ENCODE measurements around the gene RETN.

RETN gene

DNA sequence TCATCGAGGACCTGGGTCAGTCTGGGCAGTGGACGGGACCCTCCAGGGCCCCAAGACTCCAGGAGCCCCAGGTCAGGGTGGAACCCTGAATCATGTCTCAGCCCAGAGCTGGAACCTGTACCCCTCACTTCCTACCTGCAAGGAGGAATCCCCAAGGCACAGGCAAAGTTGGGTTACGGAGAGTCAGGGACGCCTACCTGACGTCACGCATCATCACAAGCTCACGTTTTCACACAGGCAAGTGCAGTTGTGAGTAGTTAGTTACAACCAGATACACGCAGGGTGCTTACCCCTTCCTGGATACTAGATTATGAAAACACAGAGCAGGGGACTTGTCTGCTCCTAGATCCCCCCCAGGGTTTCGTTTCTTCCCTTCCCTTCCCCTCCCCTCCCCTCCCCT, 1.9 kb downstream of the RETN start:
- Histone ChIP-seq H3K27me3 (ENCODE audit: control insufficient read depth, low read length) (peaks cover 5% of the 10 kb centered on the region), H3K4me1 (ENCODE audit: control insufficient read depth, low read length) (peaks cover 17% of the 10 kb centered on the region), H3K79me2 (ENCODE audit: control insufficient read depth, low read length) (no peaks in the 10 kb centered on the region), H3K4me2 (ENCODE audit: low read length) (no peak overlapping the region), H4K20me1 (ENCODE audit: control insufficient read depth, insufficient read depth, low read depth, low read length) (no peaks in the 10 kb centered on the region), H3K4me3 (ENCODE audit: low read length) (no peak overlapping the region), H3K9me3 (ENCODE audit: control insufficient read depth, insufficient read depth, low read length) (peaks cover 7% of the 10 kb centered on the region; the same call in 1 of the 2 replicates), H3F3A (ENCODE audit: control insufficient read depth, insufficient read depth) (no peaks in the 10 kb centered on the region; the same call in 1 of the 2 replicates), H3K27ac (ENCODE audit: low read depth, low read length) (no peak overlapping the region), H3K9me2 (replicated peaks; ENCODE audit: control insufficient read depth, low read length) (no peaks in the 10 kb centered on the region), H3K36me3 (ENCODE audit: control insufficient read depth, low read length) (no peaks in the 10 kb centered on the region)
- no peak for TF ChIP-seq EZH2phosphoT487 (IDR thresholded peaks at IDR 0.05; ENCODE audit: borderline replicate concordance, low read length)
- TF ChIP-seq, protein P1, sequence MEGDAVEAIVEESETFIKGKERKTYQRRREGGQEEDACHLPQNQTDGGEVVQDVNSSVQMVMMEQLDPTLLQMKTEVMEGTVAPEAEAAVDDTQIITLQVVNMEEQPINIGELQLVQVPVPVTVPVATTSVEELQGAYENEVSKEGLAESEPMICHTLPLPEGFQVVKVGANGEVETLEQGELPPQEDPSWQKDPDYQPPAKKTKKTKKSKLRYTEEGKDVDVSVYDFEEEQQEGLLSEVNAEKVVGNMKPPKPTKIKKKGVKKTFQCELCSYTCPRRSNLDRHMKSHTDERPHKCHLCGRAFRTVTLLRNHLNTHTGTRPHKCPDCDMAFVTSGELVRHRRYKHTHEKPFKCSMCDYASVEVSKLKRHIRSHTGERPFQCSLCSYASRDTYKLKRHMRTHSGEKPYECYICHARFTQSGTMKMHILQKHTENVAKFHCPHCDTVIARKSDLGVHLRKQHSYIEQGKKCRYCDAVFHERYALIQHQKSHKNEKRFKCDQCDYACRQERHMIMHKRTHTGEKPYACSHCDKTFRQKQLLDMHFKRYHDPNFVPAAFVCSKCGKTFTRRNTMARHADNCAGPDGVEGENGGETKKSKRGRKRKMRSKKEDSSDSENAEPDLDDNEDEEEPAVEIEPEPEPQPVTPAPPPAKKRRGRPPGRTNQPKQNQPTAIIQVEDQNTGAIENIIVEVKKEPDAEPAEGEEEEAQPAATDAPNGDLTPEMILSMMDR (IDR thresholded peaks at IDR 0.05; ENCODE audit: low read depth, low read length, poor library complexity, severe bottlenecking): no peak

DNA sequence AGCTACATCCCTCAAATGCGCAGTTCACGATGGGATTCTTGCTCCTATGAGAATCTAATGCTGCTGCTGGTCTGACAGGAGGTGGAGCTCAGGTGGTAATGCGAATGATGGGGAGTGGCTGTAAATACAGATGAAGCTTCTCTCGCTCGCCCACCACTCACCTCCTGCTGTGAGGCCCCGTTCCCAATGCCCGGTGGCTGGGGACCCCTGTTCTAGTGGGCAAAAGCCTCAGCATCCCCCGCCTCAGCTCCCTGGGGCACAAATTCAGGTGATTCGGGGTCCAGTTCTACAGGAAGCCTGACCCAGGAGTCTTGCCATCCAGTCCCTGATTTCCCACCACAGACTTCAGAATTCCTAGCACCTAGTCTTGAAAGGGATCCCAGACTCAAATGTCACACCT, 3.7 kb downstream of the RETN start:
- Histone ChIP-seq H3K36me3 (ENCODE audit: control insufficient read depth, low read length) (no peaks in the 10 kb centered on the region), H3K9me3 (ENCODE audit: control insufficient read depth, insufficient read depth, low read length) (peaks cover 7% of the 10 kb centered on the region; the same call in 1 of the 2 replicates), H3F3A (ENCODE audit: control insufficient read depth, insufficient read depth) (no peaks in the 10 kb centered on the region; the same call in 1 of the 2 replicates), H4K20me1 (ENCODE audit: control insufficient read depth, insufficient read depth, low read depth, low read length) (no peaks in the 10 kb centered on the region), H3K9me2 (replicated peaks; ENCODE audit: control insufficient read depth, low read length) (no peaks in the 10 kb centered on the region), H3K4me2 (ENCODE audit: low read length) (no peak overlapping the region), H3K27ac (ENCODE audit: low read depth, low read length) (no peak overlapping the region), H3K79me2 (ENCODE audit: control insufficient read depth, low read length) (no peaks in the 10 kb centered on the region), H3K27me3 (ENCODE audit: control insufficient read depth, low read length) (peaks cover 5% of the 10 kb centered on the region), H3K4me3 (ENCODE audit: low read length) (no peak overlapping the region), H3K4me1 (ENCODE audit: control insufficient read depth, low read length) (peaks cover 35% of the 10 kb centered on the region)
- TF ChIP-seq, protein P1 (IDR thresholded peaks at IDR 0.05; ENCODE audit: low read depth, low read length, poor library complexity, severe bottlenecking): no peak
- TF ChIP-seq EZH2phosphoT487 (IDR thresholded peaks at IDR 0.05; ENCODE audit: borderline replicate concordance, low read length): no peak

DNA sequence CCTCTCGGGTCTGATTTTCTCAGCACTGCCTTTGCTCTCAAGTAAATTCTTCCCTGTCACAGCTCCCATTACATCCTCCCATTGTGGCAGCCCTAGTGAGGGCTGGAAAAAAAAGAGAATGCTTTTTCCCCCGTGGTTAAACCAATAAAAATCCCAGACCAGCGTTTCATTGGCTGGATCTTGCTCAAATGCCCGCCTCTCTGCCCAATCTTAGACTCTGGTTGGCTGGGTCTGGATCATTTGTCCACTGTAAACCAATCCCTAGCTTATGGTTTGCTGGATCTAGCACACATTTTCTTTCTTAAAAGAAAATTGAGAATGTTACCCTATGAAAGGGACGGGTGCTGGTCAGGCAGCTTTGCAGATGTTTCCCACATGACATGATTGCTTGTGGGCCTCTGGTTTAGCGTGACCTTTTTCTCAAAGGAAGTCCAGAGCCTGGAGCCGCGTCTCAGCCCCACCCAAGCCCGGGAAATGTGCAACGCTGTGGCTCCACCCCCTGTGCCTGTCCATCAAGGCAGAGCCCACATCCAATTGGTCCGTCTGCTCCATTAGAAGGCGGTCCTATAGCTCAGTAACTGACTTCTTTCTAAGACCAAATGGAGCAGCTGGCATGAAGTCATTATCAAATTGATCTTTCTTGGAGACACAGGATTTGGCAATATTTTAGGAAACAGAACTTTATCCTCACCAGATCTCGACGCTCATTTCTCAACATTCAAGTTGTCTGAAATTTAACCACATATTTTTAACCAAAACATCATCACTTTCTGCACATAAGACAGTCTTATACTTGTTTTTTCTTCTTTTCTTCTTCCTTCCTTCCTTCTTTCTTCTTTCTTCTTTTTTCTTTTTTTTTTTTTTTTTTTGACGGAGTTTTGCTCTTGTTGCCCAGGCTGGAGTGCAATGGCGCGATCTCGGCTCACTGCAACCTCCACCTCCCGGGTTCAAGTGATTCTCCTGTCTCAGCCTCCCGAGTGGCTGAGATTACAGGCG, 5.5 kb downstream of the RETN start:
- TF ChIP-seq, protein P1 (IDR thresholded peaks at IDR 0.05; ENCODE audit: low read depth, low read length, poor library complexity, severe bottlenecking): no peak
- no peak for TF ChIP-seq EZH2phosphoT487 (IDR thresholded peaks at IDR 0.05; ENCODE audit: borderline replicate concordance, low read length)
- Histone ChIP-seq H3K36me3 (ENCODE audit: control insufficient read depth, low read length) (no peaks in the 10 kb centered on the region), H3K27me3 (ENCODE audit: control insufficient read depth, low read length) (peaks cover 5% of the 10 kb centered on the region), H3K4me1 (ENCODE audit: control insufficient read depth, low read length) (peaks cover 49% of the 10 kb centered on the region), H3F3A (ENCODE audit: control insufficient read depth, insufficient read depth) (no peaks in the 10 kb centered on the region; the same call in 1 of the 2 replicates), H3K79me2 (ENCODE audit: control insufficient read depth, low read length) (no peaks in the 10 kb centered on the region), H4K20me1 (ENCODE audit: control insufficient read depth, insufficient read depth, low read depth, low read length) (no peaks in the 10 kb centered on the region), H3K9me2 (replicated peaks; ENCODE audit: control insufficient read depth, low read length) (no peaks in the 10 kb centered on the region), H3K4me2 (ENCODE audit: low read length) (peak overlapping the region; percentile 40), H3K27ac (ENCODE audit: low read depth, low read length) (no peak overlapping the region), H3K9me3 (ENCODE audit: control insufficient read depth, insufficient read depth, low read length) (peaks cover 7% of the 10 kb centered on the region; the same call in 1 of the 2 replicates), H3K4me3 (ENCODE audit: low read length) (peak overlapping the region; percentile 14; the same call in 1 of the 2 replicates)
